HG03135 (cell line): ENCODE measurements around the gene CYCS.

Experiments
- ATAC-seq: cut with Tn5 transposase; IDR thresholded peaks from one replicate; pipeline ENCODE4 v1.9.1; 2021; ENCODE audit warnings: mild to moderate bottlenecking, moderate library complexity; ENCODE audit not compliant: unreplicated experiment

The CYCS gene

GRCh38 chr7:25075459-25075858 lies 49.6 kb downstream of the CYCS start:
- ATAC-seq = no peak

- no peak for ATAC-seq
These were observed 51.6 kb downstream of the CYCS start for GRCh38 chr7:25073451-25073850.
